Loucy (cell line): ENCODE data around the gene CAMK1G.

Experiments
- H2AFZ ChIP-seq: fragments of 200-600 bp; sonication (generic); 2 replicates; pipeline ENCODE4 v1.6.0; 2016; ENCODE audit warnings: antibody characterized with exemption, mild to moderate bottlenecking, low read length, moderate library complexity
- H3F3A ChIP-seq: fragments of 200-600 bp; 2 replicates; pipeline ENCODE4 v1.6.0; 2016; ENCODE audit warnings: antibody characterized with exemption, low read depth, mild to moderate bottlenecking
- H3K27me3 ChIP-seq: fragments of 200-600 bp; sonication (generic); 2 replicates; pipeline ENCODE4 v1.6.1; 2014; ENCODE audit warnings: low read length, mild to moderate bottlenecking; ENCODE audit not compliant: insufficient read depth, poor library complexity, severe bottlenecking
- H3K36me3 ChIP-seq: fragments of 200-600 bp; sonication (generic); 2 replicates; pipeline ENCODE4 v1.6.1; 2016; ENCODE audit warnings: low read length; ENCODE audit not compliant: insufficient read depth
- H3K4me1 ChIP-seq: fragments of 200-600 bp; sonication (generic); 2 replicates; pipeline ENCODE4 v1.5.1; 2014; ENCODE audit warnings: low read length, mild to moderate bottlenecking; ENCODE audit not compliant: insufficient read depth, poor library complexity, severe bottlenecking
- H3K4me2 ChIP-seq: fragments of 200-600 bp; sonication (generic); 2 replicates; pipeline ENCODE4 v1.6.0; 2014; ENCODE audit warnings: antibody characterized with exemption, low read length, low read depth, mild to moderate bottlenecking; ENCODE audit not compliant: poor library complexity, severe bottlenecking
- H3K4me3 ChIP-seq: fragments of 200-600 bp; sonication (generic); 2 replicates; pipeline ENCODE4 v1.5.1; 2014; ENCODE audit warnings: low read length, mild to moderate bottlenecking, mixed read lengths; ENCODE audit not compliant: poor library complexity, severe bottlenecking
- H3K79me2 ChIP-seq: fragments of 200-600 bp; sonication (generic); 2 replicates; pipeline ENCODE4 v1.6.1; 2014; ENCODE audit warnings: low read length; ENCODE audit not compliant: insufficient read depth
- H3K9ac ChIP-seq: fragments of 200-600 bp; sonication (generic); 2 replicates; pipeline ENCODE4 v1.6.0; 2014; ENCODE audit warnings: mild to moderate bottlenecking, low read depth, low read length, moderate library complexity; ENCODE audit not compliant: poor library complexity, severe bottlenecking
- H3K9me2 ChIP-seq: fragments of 200-600 bp; sonication (generic); replicated peaks from 2 replicates; pipeline ENCODE4 v1.6.1; 2016; ENCODE audit warnings: low read depth, low read length, mixed read lengths
- H3K9me3 ChIP-seq: fragments of 200-600 bp; sonication (generic); 2 replicates; pipeline ENCODE4 v1.6.1; 2014; ENCODE audit warnings: mild to moderate bottlenecking, antibody characterized with exemption, low read length, low read depth; ENCODE audit not compliant: insufficient read depth
- H4K20me1 ChIP-seq: fragments of 200-600 bp; sonication (generic); 2 replicates; pipeline ENCODE4 v1.6.0; 2014; ENCODE audit warnings: antibody characterized with exemption, low read length, mild to moderate bottlenecking; ENCODE audit not compliant: insufficient read depth, poor library complexity, severe bottlenecking
- CTCF ChIP-seq: fragments of 200-600 bp; sonication (generic); conservative IDR thresholded peaks from 2 replicates; pipeline ENCODE4 v1.5.1; 2014; ENCODE audit warnings: mild to moderate bottlenecking, antibody characterized with exemption, low read length
- EZH2phosphoT487 ChIP-seq: fragments of 200-600 bp; IDR thresholded peaks from 2 replicates; pipeline ENCODE4 v1.6.1; 2018; ENCODE audit warnings: antibody characterized with exemption, mild to moderate bottlenecking, moderate library complexity, borderline replicate concordance

The CAMK1G gene

GRCh38 chr1:209661071-209661470 is 77.6 kb downstream of the CAMK1G start:
- Histone ChIP-seq H3K36me3 (no peaks in the 10 kb centered on the region), H3K79me2 (no peaks in the 10 kb centered on the region), H2AFZ (no peak overlapping the region), H3K4me1 (peaks cover 7% of the 10 kb centered on the region), H3K9ac (no peak overlapping the region), H3K4me2 (no peak overlapping the region), H3K9me2 (no peaks in the 10 kb centered on the region), H3K4me3 (no peak overlapping the region), H3K9me3 (no peaks in the 10 kb centered on the region), H3F3A (no peaks in the 10 kb centered on the region), H3K27me3 (peaks cover 5% of the 10 kb centered on the region), H4K20me1 (no peaks in the 10 kb centered on the region)
- TF ChIP-seq EZH2phosphoT487 (no peak), CTCF (no peak)

GRCh38 chr1:209662879-209663327 is 79.4 kb downstream of the CAMK1G start:
- no peak overlapping the region for H2AFZ ChIP-seq
- no peak overlapping the region for H3K4me3 ChIP-seq
- H3F3A ChIP-seq, result no peaks in the 10 kb centered on the region
- H3K4me2 ChIP-seq, result no peak overlapping the region
- peaks cover under 1% of the 10 kb centered on the region for H3K27me3 ChIP-seq
- peaks cover 7% of the 10 kb centered on the region for H3K4me1 ChIP-seq
- no peaks in the 10 kb centered on the region for H3K9me3 ChIP-seq
- no peaks in the 10 kb centered on the region for H3K79me2 ChIP-seq
- H3K9ac ChIP-seq, result no peak overlapping the region
- TF ChIP-seq CTCF (no peak), EZH2phosphoT487 (no peak)
- H4K20me1 ChIP-seq, result no peaks in the 10 kb centered on the region
- no peaks in the 10 kb centered on the region for H3K36me3 ChIP-seq
- no peaks in the 10 kb centered on the region for H3K9me2 ChIP-seq
